SKM-1 treated with dmso at 0.1 percent for 144 hours (cell line): Measurements from ENCODE around the gene TRIM65.
"Not testable (repeated sequence)": the region's sequence is repeated elsewhere in the genome, so short reads cannot be mapped to it uniquely, and the experiment has no call there.

Experiments used
- DNase-seq: peaks from one replicate; lab custom pipeline; 2025; ENCODE audit not compliant: unreplicated experiment; lab: John Stamatoyannopoulos, UW

Gene TRIM65

GRCh38 chr17:75897160-75898019 is 639 bp upstream of the TRIM65 start:
- no peak for DNase-seq

GRCh38 chr17:75895370-75896155 is 1.2 kb downstream of the TRIM65 start:
- no peak for DNase-seq

GRCh38 chr17:75894049-75894733 is 2.6 kb downstream of the TRIM65 start:
- DNase-seq: no peak

GRCh38 chr17:75893305-75894048 is 3.3 kb downstream of the TRIM65 start:
- no peak for DNase-seq

GRCh38 chr17:75892556-75893224 is 4.1 kb downstream of the TRIM65 start:
- no peak for DNase-seq

- no peak for DNase-seq
Observed at GRCh38 chr17:75891605-75892555, 4.9 kb downstream of the TRIM65 start.

GRCh38 chr17:75891022-75891604 is 5.6 kb downstream of the TRIM65 start:
- no peak for DNase-seq

- DNase-seq: no peak
Observed at GRCh38 chr17:75889454-75889853, 7.3 kb downstream of the TRIM65 start.

GRCh38 chr17:75888484-75888883 is 8.3 kb downstream of the TRIM65 start:
- DNase-seq: no peak

- DNase-seq: not testable (repeated sequence)
Observed at GRCh38 chr17:75885860-75886259, 10.9 kb downstream of the TRIM65 start.

- peak; percentile 2 for DNase-seq
Observed at GRCh38 chr17:75885431-75885830, 11.3 kb downstream of the TRIM65 start.

- DNase-seq: no peak
Observed at GRCh38 chr17:75881678-75882454, 14.9 kb downstream of the TRIM65 start.

- no peak for DNase-seq
Observed at GRCh38 chr17:75880266-75880665, 16.5 kb downstream of the TRIM65 start.

- DNase-seq: no peak
Observed at GRCh38 chr17:75878174-75878998, 18.4 kb downstream of the TRIM65 start, which contains the start of gene TRIM47. Gene TRIM47, minus strand, starts transcription at chr17:75878581. Its CDS starts 33 bp downstream, at chr17:75878548.

- DNase-seq: peak; percentile 65
Observed at GRCh38 chr17:75877752-75878173, 19.0 kb downstream of the TRIM65 start.

- no peak for DNase-seq
Observed at GRCh38 chr17:75876938-75877751, 19.6 kb downstream of the TRIM65 start.
